NCI-H345 treated with DMSO at 0.1 percent for 48 hours (cell line): ENCODE measurements around the gene ASPDH.
"Not testable (repeated sequence)": the region's sequence is repeated elsewhere in the genome, so short reads cannot be mapped to it uniquely, and the experiment has no call there.

Source experiments
- DNase-seq: peaks from one replicate; lab custom pipeline; 2025; ENCODE audit not compliant: unreplicated experiment; lab: John Stamatoyannopoulos, UW

ASPDH gene

DNA sequence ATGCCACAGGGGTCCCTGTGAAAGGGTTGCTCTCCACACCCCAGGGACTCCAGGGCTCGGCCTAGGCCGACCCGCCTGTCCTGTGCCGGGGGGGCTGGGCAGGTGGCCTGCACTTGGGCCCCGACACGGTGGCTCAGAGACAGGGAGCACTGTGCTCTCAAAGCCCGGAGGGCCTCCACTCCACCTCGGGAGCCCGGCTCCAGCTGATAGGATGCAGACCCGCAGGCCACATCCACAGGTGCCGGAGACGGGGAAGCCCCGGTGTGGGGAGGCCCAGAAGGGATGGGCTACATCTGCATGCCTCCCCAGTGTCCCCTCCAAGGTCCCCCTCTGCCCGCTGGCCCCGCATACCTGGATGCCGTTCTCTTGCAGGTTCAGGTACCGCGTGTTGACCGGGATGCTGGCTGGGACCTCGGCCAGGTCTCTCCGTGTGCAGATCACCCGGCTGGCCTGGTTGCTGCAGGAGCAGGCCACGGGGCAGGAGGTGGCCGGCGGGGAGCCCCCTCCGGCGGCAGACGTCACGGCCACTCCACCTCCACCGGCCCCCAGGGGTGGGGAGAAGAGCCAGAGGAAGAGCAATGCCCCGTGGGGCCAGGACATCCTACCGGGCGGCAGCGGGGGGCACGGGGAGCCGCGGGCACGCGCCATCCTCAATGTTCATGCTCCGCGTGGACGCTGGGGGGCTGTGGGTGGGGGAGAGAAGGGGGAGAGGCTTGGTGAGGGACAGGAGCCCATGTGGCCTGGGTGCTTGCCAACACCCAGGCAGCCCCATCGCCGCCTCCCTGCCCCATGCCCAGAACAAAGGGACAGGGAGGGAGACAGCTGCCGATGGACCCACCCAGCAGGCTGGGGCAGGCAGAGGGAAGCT lies 34.7 kb upstream of the ASPDH start:
- no peak for DNase-seq

DNA sequence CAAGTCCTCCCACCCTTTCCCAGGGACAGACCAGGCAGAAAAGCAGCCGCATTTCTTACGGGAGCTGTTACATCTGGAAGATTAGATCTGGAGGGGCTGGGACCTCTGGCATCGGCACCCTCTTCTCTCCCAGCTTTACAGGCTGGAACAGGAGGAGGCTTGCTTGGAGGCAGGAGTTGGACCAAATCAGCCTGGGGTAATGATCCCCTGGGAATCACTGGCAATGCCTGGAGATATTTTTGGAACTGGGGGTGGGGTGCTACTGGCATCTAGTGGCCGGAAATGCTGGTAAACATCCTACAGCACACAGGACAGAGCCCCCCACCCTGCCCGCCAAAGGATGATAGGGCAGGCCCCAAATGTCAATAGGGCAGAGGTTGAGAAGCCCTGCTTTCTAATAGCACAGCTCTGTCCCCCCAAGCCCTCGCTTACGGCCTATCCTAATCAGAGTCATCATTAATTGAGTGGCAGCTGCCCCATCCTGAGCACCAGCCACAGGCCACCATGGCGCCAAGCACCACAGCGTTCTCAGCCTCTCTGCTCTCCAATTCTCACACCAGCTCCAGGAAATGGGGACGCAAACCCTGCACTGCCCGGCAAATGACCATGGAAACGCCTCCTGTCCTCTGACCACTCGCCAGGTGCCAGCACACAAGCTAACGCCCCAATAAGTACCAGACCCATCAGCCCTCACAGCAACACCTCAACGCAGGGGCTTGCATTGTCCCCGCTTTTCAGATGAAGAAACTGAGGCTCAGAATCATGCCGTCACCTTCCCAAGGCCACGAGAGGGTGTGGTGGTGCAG lies 33.9 kb upstream of the ASPDH start:
- no peak for DNase-seq

DNA sequence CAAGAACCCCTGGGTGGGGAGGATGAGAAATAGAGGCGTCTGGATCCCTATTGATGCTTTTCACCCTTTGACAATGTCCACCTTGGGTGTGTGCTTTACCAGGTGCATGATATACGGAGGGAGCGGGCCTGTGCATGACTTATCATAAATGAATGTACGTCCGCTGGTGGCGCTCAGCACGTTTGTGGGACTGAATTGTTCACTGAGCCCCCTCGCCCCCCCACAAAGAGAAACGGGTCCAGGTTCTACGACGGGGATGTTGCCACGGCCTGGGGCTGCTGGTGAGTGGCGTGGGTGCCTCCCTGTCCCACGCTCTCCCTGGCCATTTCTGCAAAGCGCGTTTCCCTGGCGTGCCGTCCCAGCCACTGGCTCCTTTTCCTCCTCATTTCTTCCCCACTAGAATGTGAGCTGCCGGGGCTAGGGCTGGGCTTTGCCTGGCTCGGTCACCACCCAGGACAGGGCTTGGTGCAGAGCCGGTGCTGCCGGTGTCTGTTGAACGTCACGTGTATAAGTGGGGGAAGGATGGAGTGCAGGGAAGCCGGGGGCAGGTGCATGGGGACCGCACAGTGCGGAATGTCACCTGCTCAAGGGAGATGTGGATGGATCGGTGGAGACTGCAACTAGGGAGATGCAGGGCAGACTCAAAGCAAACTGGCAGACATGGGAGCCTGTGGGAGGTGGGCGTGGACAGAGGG lies 33.0 kb upstream of the ASPDH start:
- DNase-seq, result no peak

DNA sequence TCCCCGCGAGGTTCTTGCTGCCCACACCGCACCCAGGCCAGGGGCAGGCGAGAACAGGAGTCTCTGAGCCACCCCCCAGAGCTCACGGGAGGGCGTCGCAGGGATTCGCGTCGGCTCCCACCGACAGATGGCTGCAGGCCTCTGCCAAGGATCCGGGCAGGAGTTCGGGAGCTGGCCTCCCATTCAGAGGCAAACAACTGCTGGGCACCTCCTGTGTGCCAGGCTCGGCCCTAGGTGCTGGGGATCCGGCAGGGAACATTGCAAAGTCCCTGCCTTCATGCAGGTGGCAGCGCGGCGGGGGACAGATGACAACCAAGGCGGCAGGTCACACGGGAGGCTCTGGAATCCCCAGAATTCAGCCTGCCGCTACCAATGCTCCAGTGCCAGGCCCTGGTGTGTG lies 29.2 kb upstream of the ASPDH start:
- DNase-seq, result no peak

DNA sequence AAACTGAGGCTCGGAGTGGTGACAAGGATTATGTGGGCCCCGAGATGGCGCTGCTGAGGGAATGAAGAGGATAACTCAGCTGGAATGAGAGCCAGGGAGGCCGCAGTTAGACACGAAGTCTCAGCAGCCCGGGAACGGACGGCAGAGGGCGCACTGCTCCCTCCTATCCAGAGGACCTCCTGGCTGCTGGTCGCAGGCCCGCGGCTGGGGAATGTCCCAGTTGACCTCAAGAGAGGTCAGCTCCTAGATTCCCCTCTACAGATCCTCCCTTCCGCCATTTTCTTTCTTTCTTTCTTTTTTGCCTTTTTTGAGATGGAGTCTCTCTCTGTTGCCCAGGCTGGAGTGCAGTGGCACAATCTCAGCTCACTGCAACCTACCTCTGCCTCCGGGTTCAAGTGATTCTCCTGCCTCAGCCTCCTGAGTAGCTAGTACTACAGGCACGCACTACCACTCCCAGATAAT lies 24.1 kb upstream of the ASPDH start:
- DNase-seq, result peak; percentile 10

DNA sequence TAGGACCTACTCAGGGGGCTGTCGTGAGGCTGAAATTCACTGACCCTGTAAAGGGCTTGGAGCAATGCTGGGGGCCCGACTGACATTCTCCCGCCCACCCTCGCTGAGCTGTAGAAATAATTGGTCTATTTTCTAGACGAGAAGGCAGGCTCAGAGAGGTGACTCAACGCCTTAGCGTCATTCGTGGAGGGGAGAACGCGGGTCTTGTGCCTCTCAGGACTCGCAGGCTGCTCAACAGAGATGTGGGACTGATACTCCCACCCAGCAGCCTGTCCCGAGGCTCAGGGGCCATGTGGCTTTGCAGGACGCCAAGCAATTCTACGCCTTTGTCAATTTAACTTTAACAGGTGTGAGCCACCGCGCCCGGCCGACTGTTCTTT lies 23.6 kb upstream of the ASPDH start:
- DNase-seq, result no peak

DNA sequence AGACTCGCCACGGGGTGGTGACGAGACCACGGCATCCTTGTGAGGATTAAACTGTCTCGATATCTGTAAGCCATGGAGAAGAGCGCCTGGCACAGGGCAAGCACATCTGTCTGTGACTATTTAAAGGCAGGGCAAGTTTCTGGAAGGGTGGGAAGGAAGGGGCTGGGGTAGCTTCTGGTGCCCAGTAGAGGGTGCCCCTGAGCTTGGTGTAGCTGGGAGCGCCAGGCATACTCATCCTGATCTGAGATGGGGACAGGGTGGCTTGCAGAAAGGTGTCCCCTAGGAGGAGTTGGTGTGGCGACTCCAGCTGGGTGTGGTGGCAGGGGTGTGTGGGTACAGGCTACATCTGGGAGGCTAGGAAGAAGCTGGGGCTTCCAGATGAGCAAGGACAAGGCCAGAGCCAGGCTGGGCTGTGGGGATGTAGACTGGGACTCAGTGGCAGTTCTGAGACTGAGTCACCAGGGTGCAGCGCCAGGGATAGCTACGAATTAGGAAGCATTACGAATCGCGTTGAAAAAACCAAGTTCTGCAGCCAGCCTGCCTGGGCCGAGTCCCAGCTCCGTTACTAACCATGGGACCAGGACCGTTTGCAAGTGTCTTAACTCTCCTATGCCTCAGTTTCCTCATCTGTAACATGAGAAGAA lies 23.1 kb upstream of the ASPDH start:
- DNase-seq, result no peak

DNA sequence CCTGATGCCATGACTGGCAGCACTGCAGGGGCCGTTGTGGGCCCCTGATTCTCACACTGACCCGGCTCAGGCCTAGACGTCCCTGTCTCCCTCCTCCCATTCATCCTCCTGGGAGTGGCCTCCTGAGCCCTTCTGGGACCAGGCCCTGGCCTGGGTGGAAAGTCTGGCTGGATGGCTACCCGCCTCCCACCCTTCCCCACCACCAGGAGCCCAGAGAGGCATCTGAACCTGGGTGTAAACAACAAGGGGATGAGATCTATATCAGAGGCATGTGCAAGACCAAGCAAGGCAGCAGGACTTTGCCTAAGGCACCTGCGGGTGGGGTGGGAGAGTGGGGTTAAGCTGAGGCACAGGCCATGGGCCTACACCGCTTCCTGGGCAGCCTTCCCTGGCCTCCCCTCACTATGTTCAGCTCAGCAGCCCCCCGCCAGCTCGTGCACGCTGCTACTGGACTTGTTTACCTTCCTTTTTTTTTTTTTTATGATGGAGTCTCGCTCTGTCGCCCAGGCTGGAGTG lies 22.0 kb upstream of the ASPDH start:
- DNase-seq, result no peak

DNA sequence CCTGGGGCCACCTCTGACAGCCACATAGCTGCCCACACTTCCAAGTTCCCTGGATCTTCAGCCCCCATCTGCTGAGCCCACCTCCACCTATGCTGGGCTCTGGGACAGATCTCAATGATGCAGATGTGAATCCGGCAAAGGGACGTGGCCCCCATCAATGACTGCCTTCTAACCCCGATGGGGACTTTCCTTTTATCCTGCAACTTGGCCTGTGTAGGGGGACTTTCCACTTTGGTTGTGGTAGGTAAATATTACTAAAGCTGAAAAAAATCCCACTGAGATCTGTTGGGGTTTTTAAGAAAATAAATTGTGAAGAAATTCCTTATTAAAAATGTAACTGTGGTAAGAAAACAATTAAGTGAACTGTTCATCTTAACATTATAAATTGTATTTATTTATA lies 20.8 kb upstream of the ASPDH start:
- DNase-seq, result no peak

DNA sequence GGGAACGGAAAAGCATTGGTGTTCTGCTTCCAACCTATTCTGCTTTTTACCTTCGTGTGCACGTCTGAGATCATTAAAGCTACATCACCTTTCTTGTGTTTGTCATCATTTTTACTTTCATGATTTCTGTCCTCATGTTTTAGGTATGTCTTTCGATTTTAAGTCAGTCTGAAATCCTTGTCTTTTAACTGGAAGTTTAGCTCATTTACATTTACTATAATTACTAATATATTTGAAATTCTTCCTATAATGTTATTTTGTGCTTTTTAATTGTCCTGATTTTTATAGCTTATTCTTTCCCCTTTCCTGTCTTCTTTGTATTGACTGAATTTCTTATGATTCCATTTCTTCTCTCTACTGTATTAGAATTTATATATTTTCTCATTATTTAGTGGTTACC lies 19.2 kb upstream of the ASPDH start:
- DNase-seq, result no peak

DNA sequence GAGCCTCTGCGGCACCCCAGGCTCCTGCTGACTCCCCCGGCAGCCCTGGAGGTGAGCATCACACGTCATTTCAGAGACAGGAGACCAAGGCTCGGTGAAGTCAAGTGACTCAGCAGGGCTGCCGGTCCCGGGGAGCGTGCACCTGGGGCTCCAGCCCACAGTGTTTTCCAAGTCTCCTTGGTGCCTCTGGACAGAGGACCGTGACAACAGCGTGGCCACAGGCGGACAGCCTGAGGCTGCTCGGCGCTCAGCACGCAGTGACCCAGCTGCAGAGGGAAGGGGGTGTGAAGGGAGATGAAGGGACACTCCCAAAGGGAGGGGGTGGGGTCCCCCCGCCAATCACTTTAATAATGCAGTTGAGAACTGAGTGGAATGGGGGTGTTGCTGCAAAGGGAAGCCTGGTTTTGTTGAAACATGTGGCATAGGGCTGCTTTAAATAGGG lies 17.5 kb upstream of the ASPDH start:
- DNase-seq, result no peak

DNA sequence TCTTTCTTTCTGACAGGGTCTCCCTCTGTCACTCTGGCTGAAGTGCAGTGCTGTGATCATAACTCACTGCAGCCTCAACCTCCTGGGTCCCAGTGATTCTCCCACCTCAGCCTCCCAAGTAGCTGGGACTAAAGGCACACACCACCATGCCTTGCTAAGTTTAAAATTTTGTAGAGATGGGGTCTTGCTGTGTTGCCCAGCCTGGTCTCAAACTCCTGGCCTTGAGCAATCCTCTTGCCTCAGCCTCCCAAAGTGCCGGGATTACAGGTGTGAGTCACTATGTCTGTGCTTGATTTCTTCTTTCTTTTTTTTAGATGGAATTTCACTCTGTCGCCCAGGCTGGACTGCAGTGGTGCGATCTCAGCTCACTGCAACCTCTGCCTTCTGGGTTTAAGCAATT lies 14.3 kb upstream of the ASPDH start:
- not testable (repeated sequence) for DNase-seq

DNA sequence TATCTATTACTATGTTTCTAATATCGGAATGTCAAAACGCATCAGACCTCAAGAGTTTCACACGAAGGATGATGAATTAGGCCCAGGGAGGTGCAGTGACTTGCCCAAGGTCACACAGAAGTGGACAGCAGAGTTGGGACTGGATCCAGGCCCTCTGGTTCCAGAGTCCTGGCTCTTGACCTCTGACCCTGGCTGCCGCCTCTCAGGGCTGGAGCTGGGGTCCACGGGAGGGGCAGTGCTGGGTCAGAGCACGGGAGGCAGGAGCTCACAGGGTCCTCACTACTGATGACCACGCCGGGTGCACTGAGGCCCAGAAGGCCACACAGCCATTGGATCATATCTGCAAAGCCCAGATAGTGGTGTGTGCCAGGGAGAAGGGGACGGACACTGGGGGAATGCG lies 9.2 kb upstream of the ASPDH start:
- DNase-seq, result no peak

DNA sequence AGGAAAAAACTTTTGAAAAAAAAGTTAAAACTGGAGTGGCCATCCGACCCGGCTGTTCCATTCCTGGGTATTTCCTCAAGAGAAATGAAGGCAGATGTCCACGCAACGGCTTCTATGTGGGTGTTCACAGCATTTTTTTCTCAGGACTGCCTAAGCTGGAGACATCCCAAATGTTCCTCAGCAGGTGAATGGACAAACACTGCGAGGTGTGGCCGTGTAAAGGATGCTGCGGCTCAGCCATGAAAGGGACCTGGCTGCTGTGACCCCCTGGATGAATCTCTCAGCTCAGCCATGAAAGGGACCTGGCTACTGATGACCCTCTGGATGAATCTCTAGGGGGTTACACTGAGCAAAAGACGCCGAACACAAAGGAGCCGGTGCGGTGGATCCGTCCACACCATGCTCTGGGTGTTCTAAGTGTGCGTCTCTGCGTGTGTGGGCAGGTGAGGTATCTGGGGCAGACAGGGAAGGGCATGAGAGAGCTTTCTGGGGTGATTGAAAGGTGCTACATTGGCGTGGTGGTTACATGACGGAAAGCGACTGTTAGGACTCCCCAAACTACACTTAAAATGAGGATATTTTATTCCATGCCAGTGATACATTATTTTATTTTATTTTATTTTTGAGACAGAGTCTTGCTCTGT lies 7.2 kb upstream of the ASPDH start:
- DNase-seq, result no peak

DNA sequence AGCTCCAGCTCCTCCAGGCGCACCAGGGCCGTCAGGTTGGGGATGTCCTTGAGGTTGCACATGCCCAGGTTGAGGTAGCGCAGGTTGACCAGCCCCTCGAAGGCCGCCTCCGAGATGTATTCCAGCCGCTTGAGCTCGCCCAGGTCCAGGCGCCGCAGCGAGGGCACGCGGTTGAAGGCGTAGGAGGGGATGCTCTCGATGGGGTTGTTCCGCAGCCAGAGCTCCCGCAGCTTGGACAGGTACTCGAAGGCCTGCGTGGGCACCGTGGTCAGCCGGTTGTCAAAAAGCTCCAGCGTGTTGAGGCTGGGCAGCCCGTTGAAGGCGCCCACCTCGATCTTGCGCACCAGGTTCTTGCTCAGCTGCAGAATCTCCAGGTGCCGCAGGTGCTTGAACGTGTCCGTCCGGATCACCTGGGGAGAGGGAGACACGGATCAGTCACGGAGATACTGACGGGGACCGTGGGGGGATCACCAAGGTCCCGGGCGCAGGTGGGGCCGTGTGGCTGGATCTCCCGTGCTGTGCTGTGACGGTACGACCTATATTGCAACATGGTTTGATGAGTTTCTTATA lies 5.4 kb upstream of the ASPDH start:
- DNase-seq, result no peak

DNA sequence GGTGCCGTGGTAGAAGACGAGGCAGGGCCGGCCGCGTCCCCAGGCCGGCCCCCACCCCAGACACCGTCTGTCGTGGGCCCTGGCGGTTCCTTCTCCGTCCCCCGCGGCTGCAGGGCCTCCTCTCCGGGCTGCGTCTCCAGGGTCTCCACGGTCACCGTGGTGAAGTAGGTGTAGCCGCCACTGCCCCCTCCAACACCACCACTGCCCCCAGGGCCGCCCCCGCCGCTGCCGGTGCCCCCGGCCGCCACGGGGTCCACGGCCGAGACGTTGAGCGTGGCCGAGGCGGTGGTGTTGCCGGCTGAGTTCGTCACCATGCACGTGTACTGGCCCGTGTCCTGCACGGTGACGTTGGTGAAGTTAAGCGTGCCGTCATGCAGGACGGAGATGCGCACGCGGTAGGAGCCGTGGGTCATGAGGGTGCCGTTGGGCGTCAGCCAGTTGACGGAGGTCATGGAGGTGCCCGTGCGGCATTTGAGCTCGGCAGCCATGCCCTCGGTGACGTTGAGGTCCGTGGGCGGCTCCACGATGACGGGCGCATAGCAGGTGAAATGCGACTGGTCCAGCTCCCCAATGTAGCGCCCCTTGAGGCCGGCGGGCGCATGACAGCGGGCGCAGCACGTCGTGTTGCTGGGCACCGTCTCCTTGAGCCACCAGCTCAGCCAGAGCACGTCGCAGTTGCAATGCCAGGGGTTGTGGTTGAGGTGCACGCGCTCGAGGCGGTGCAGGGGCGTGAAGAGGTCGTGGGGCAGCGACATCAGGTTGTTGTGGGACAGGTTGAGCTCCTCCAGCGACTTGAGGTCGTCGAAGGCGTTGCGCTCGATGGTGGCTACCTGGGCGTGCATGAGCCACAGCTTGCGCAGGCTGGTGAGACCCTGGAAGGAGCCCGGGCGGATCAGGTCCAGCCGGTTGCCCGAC lies 4.6 kb upstream of the ASPDH start:
- no peak for DNase-seq

DNA sequence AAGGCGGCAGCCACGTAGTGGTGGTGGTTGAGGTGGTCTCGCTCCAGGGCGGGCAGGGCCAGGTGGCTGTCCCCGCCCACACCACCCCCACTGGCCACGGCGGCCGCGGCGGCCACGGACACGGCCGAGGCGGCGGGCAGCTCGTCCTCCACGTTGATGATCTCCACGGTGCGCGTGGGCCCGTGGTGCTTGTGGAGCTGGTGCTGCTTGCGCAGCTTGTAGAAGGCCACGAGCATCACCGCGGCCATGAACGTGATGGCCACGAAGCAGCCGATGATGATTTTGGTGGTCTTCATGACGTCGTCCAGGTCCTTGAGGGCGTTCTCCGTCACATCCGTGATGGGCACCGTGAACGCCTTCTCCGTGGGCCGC lies 4.0 kb upstream of the ASPDH start:
- no peak for DNase-seq

DNA sequence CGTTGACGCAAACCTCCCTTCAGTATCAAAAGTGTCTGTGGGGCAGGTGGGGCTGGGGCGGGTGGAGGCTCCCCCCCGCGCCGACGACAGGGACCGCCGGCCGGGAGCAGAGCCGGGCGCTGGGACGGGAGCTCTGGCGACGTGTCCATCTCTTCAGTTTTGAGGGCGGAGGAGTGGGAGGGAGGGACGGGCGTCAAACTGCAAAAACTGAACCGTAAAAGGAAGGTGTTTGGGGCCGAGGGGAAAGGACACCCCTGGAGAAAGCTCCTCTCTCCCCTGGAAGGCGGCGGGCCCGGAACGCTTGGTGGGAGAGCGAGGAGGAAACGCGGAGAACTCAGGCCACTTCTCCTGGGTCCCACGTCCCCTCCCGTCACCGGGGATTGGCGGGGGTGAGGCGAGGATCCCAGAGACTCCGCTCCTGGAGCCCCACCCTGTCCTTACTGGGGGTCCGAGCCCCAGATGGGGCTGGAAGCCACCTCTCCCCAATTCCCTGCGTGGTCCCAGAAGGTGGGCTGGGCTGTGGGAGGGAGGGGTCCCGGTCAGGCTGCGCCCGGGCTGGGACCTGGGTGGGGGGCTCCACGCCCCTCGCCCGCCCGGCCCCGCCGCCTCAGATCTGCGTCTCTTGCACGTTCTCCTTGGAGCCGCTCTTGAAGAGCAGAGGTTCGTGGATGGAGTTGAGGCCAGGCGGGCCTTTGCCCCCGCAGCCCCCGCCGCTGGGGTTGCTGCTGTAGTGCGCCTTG lies 3.4 kb upstream of the ASPDH start:
- DNase-seq, result no peak
